ENCODE data around the gene MAGI1.
"Not testable (repeated sequence)": the region's sequence is repeated elsewhere in the genome, so short reads cannot be mapped to it uniquely, and the experiment has no call there.

MAGI1 gene

DNA sequence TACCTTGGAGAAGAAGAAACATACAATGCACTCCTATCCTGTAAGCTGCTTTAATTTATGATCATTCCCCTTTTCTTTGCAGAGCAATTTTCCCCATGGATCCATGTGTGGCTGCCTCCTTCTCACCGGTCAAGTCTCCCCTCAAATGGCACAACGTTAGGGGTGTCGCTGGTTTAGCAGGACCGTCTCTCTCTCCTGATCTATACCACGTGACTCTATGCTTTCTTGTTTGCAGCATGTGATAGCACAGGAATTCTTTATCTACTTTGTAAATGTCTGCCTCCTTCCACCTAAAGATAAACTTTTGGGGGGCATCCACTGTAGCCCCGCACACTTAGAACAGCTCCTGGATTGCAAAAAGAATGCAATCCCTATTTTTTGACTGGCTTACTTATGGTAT is 506.0 kb downstream of the MAGI1 start:
- peaks cover 3% of the 10 kb centered on the region for H3K9me3 Mint-ChIP-seq
- H3K36me3 Mint-ChIP-seq (ENCODE audit: low read depth) = no peaks in the 10 kb centered on the region
- no peak overlapping the region for H3K4me3 Mint-ChIP-seq
- DNase-seq = no peak
- no peak overlapping the region for H3K27ac Mint-ChIP-seq
- no peak for ATAC-seq
- no peaks in the 10 kb centered on the region for H3K4me1 Mint-ChIP-seq
- H3K27me3 Mint-ChIP-seq = no peaks in the 10 kb centered on the region

DNA sequence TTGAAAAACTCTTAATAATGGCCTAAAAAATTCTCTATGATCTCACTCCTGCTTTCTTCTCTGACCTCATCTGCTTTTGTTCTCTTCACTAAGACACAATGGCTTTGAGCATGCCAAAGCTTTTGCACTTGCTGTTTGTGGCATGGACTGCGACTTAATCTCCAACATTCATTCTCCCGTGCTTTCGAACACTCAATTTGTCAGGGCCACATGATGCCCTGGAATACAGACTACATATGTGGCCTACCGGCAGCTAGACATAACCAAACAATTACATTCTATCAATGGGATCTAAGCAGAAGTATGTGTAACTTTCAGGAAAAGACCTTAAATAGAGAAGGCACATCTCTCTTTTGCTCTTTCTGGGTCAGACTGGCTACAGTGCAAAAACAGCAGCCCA is 506.5 kb downstream of the MAGI1 start:
- ATAC-seq (no peak), DNase-seq (no peak)
- Mint-ChIP-seq H3K27me3 (no peaks in the 10 kb centered on the region), H3K9me3 (peaks cover 3% of the 10 kb centered on the region), H3K4me1 (no peaks in the 10 kb centered on the region), H3K27ac (no peak overlapping the region), H3K36me3 (ENCODE audit: low read depth) (no peaks in the 10 kb centered on the region), H3K4me3 (no peak overlapping the region)

DNA sequence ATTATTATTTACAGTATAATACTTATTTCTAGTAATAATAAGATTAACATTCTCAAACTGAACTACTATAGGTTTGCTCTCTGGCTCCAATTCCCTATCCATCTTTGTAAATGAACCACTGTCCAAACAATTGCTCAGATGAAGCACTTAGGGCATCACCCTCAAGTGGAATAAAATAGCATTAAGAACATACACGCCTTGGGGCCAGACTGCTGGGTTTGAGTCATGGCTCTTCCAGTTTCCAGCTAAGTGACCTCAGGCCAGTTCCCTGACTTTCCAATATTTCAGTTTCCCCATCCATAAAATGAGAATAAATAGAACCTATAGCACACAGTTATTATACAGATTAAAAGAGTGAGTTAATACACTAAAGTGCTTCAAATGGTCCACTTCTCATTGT is 507.2 kb downstream of the MAGI1 start:
- DNase-seq (no peak), ATAC-seq (no peak)
- Mint-ChIP-seq H3K4me3 (no peak overlapping the region), H3K27ac (no peak overlapping the region), H3K36me3 (ENCODE audit: low read depth) (no peaks in the 10 kb centered on the region), H3K9me3 (peaks cover 3% of the 10 kb centered on the region), H3K4me1 (no peaks in the 10 kb centered on the region), H3K27me3 (no peaks in the 10 kb centered on the region)

DNA sequence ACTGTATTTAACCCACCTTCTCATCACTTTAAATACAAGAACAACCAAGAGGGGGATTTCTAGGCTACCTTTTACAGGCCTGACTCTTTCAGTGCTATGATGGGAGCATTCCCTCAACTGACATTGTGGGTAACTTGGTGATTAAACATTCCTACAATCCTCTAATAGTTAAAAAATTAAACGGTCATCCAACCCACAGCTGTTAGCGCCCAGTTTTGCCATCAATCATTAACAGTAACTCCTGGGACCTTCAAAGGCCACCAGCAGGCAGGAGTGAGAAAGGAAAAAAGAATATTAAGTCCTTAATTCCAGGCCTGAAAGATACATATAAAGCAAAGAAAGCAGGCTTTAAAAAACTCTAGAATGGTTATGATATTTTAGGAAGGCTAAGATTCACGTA is 512.1 kb downstream of the MAGI1 start:
- DNase-seq = no peak

DNA sequence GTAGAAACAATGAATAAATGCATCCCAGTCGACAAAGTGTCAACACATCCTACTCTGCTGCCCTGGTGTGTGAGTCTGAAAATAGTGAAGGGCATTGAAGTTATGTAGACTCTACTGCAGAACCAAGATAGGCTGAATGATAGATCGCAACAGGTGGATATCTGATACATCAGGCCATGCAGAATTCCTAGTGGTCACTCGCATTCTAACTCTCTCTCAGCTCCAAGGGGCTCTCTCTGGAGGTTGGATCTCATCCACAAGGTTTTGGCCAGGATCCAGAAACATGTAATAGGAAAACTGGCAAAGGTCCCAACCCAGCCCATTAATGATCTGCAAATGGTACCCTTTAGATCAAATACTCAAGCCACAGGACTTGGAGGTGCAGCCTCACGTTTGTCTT is 514.1 kb downstream of the MAGI1 start:
- Mint-ChIP-seq H3K4me1 (no peaks in the 10 kb centered on the region), H3K4me3 (no peak overlapping the region), H3K36me3 (ENCODE audit: low read depth) (no peaks in the 10 kb centered on the region), H3K27ac (no peak overlapping the region), H3K9me3 (peaks cover 3% of the 10 kb centered on the region), H3K27me3 (no peaks in the 10 kb centered on the region)
- no peak for DNase-seq
- ATAC-seq = no peak

More for the DNA sequence above, 512.1 kb downstream of the MAGI1 start:
- Mint-ChIP-seq H3K4me1 (no peaks in the 10 kb centered on the region), H3K27me3 (no peaks in the 10 kb centered on the region), H3K9me3 (peaks cover 3% of the 10 kb centered on the region), H3K4me3 (no peak overlapping the region), H3K36me3 (ENCODE audit: low read depth) (no peaks in the 10 kb centered on the region), H3K27ac (no peak overlapping the region)
- no peak for ATAC-seq

DNA sequence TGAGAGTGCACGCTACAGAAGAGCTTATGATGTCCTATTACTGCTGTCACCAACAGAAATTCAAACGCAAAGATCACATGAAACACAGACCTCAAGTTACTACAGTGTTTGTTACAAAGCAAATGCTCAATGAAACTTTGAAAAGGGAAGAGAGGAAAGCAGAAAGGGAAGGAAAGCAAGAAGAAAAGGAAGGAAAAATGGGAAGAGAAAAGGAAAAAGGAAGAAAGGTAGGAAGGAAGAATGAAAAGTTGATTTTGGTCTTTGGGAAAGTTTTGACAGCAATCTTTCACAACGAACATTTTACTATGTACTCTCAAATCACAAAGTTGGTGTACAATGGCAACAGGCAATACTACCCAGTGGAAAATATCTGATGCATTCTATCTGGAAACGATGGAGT is 514.8 kb downstream of the MAGI1 start:
- Mint-ChIP-seq H3K4me3 (no peak overlapping the region), H3K27ac (no peak overlapping the region), H3K27me3 (no peaks in the 10 kb centered on the region), H3K36me3 (ENCODE audit: low read depth) (no peaks in the 10 kb centered on the region), H3K4me1 (no peaks in the 10 kb centered on the region), H3K9me3 (peaks cover 5% of the 10 kb centered on the region)
- no peak for DNase-seq
- ATAC-seq = no peak

DNA sequence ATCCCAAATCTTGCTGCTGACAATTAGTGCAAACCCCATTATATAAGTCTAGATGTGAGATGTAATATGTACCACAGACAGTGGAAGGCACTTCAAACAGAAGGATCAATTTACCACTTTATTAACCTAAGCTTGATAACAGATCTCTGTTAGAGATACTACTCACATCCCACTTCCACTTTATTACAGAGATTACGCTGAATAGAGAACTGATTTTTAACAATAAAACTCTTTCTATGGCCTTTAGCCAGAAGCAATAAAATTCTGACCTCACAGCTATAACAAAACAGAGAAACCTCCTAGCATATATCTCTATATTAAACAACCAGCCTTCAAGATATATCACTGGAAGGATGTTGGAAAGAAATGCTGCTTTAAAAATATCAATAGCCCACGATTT is 517.7 kb downstream of the MAGI1 start:
- peaks cover 11% of the 10 kb centered on the region for H3K9me3 Mint-ChIP-seq
- DNase-seq = no peak
- H3K27ac Mint-ChIP-seq = no peak overlapping the region
- H3K36me3 Mint-ChIP-seq (ENCODE audit: low read depth) = no peaks in the 10 kb centered on the region
- ATAC-seq = no peak
- H3K4me1 Mint-ChIP-seq = no peaks in the 10 kb centered on the region
- H3K27me3 Mint-ChIP-seq = no peaks in the 10 kb centered on the region
- H3K4me3 Mint-ChIP-seq = no peak overlapping the region

DNA sequence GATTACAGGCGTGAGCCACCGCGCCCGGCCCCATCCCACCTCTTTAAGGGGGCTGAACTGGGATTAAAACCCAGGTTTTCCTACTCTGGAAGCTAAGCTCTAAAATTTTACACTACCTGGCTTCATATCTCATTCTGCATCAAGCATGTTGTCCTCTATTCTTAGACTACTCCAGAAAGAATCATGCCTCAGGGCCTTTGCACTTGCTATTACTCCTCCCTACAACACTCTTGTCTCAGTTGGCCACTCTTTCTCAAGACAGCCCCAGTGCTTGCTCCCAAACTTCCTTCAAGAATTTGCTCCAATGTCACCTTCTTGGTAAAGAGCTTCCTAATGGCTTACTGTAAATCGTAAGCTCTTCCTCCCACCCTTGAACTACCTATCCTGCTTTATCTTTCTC is 521.7 kb downstream of the MAGI1 start:
- Mint-ChIP-seq H3K4me3 (no peak overlapping the region), H3K27me3 (no peaks in the 10 kb centered on the region), H3K4me1 (no peaks in the 10 kb centered on the region), H3K9me3 (peaks cover 11% of the 10 kb centered on the region), H3K27ac (no peak overlapping the region), H3K36me3 (ENCODE audit: low read depth) (no peaks in the 10 kb centered on the region)
- ATAC-seq (no peak), DNase-seq (no peak)

DNA sequence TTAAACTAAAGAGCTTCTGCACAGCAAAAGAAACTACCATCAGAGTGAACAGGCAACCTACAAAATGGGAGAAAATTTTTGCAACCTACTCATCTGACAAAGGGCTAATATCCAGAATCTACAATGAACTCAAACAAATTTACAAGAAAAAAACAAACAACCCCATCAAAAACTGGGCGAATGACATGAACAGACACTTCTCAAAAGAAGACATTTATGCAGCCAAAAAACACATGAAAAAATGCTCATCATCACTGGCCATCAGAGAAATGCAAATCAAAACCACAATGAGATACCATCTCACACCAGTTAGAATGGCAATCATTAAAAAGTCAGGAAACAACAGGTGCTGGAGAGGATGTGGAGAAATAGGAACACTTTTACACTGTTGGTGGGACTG is 524.4 kb downstream of the MAGI1 start:
- not testable (repeated sequence) for H3K27ac Mint-ChIP-seq; H3K4me3 Mint-ChIP-seq; ATAC-seq; H3K27me3 Mint-ChIP-seq; H3K36me3 Mint-ChIP-seq (ENCODE audit: low read depth); DNase-seq; H3K4me1 Mint-ChIP-seq
- peaks cover 11% of the 10 kb centered on the region for H3K9me3 Mint-ChIP-seq

DNA sequence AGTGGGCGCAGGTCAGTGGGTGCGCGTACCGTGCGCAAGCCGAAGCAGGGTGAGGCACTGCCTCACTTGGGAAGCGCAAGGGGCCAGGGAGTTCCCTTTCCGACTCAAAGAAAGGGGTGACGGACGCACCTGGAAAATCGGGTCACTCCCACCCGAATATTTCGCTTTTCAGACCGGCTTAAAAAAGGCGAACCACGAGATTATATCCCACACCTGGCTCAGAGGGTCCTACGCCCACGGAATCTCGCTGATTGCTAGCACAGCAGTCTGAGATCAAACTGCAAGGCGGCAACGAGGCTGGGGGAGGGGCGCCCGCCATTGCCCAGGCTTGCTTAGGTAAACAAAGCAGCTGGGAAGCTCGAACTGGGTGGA is 529.3 kb downstream of the MAGI1 start:
- not testable (repeated sequence) for ATAC-seq; DNase-seq; H3K4me3 Mint-ChIP-seq; H3K4me1 Mint-ChIP-seq; H3K27ac Mint-ChIP-seq; H3K36me3 Mint-ChIP-seq (ENCODE audit: low read depth); H3K27me3 Mint-ChIP-seq
- H3K9me3 Mint-ChIP-seq = peaks cover 15% of the 10 kb centered on the region

DNA sequence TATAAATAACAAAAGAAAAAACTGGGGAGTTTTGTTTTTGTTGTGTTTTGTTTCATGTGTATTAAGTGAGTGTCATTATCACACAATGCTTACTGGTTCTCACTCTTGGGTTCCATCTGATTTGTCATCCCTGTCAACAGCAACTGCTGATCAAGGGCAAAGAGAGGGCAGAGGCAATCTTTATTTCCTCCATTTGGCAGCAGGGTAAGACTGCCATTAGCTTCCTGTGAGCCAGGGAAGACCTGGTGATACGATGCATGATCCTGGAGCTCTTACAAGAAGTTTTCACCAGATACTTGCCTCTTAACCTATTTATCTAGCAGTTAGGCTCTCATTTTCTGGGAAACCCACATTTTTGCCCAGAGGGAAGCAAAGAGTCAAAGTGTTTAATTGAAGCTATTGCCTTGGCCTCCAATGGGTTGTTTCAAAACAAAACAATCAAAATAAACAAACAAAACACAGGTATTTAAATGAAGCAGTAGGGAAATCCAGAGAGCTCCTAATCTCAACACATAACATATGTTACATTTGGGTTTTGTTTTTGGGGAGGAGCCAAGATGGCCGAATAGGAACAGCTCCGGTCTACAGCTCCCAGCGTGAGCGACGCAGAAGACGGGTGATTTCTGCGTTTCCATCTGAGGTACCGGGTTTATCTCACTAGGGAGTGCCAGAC is 529.8 kb downstream of the MAGI1 start:
- ATAC-seq (no peak), DNase-seq (no peak)
- H3K4me1 Mint-ChIP-seq = no peaks in the 10 kb centered on the region
- H3K36me3 Mint-ChIP-seq (ENCODE audit: low read depth) = no peaks in the 10 kb centered on the region
- peaks cover 15% of the 10 kb centered on the region for H3K9me3 Mint-ChIP-seq
- H3K4me3 Mint-ChIP-seq = no peak overlapping the region
- no peaks in the 10 kb centered on the region for H3K27me3 Mint-ChIP-seq
- H3K27ac Mint-ChIP-seq = no peak overlapping the region

DNA sequence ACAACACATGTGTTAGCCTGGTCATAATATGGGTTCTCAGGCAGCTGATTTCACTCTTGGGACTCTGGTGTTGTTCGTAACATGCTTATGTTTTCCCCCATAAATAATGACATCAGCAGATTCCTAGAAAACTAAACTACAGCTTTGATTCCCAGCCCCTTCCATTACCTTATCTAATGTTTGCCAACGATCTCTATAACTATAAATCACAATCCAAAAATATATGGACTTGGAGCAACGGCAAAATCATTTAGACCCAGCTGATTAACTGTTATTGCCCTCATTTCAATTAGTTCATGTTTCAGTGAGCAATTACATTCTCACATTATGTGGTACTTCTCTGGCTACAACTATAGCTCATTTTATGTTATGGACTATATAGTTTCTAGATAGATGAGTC is 531.3 kb downstream of the MAGI1 start:
- no peak overlapping the region for H3K4me3 Mint-ChIP-seq

DNA sequence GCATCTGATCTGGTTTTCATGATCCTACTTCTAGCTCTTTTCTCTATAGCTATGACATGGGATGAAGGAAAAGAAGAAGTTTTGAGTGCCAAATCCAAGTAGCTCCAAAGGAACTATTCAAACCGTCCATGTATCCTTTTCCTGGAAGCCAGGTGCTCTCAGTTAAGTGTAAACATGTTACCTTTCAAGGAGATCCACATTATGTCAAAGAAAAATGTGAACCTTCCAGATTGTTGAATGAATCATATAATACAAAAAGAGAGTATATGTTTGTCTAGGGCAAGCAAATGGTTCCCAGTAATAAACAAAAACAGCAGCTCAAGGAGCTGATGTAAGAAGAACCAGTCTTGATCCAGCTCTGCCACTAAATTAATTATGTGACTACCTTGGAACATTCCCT is 534.9 kb downstream of the MAGI1 start:
- Mint-ChIP-seq H3K4me3 (no peak overlapping the region), H3K36me3 (ENCODE audit: low read depth) (no peaks in the 10 kb centered on the region), H3K27me3 (no peaks in the 10 kb centered on the region), H3K27ac (no peak overlapping the region), H3K4me1 (no peaks in the 10 kb centered on the region), H3K9me3 (peaks cover 13% of the 10 kb centered on the region)
- no peak for ATAC-seq
- DNase-seq = no peak

More for the DNA sequence above, 531.3 kb downstream of the MAGI1 start:
- H3K36me3 Mint-ChIP-seq (ENCODE audit: low read depth) = no peaks in the 10 kb centered on the region
- H3K9me3 Mint-ChIP-seq = peaks cover 15% of the 10 kb centered on the region
- DNase-seq (no peak), ATAC-seq (no peak)
- H3K27ac Mint-ChIP-seq = no peak overlapping the region
- H3K4me1 Mint-ChIP-seq = no peaks in the 10 kb centered on the region
- H3K27me3 Mint-ChIP-seq = no peaks in the 10 kb centered on the region

DNA sequence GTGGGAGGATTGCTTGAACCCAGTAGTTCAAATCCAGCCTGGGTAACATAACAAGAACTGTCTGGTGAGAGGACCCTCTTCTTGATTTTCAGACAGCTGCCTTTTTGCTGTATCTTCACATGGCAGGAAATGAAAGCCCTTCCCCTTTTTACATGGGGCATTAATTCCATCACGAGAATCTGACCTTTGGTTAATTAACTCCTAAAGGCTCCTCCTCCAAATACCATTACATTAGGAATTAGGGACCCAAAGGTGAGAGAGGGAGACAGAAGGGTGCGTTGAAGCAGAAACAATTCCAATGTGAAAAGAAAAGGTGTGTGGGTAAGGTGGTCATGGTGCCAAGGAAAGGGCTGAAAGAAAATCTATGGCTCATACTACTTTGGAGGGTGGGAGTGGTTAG is 536.2 kb downstream of the MAGI1 start:
- Mint-ChIP-seq H3K27me3 (no peaks in the 10 kb centered on the region), H3K9me3 (peaks cover 10% of the 10 kb centered on the region), H3K4me3 (no peak overlapping the region), H3K27ac (no peak overlapping the region), H3K36me3 (ENCODE audit: low read depth) (no peaks in the 10 kb centered on the region), H3K4me1 (no peaks in the 10 kb centered on the region)
- ATAC-seq (no peak), DNase-seq (no peak)

DNA sequence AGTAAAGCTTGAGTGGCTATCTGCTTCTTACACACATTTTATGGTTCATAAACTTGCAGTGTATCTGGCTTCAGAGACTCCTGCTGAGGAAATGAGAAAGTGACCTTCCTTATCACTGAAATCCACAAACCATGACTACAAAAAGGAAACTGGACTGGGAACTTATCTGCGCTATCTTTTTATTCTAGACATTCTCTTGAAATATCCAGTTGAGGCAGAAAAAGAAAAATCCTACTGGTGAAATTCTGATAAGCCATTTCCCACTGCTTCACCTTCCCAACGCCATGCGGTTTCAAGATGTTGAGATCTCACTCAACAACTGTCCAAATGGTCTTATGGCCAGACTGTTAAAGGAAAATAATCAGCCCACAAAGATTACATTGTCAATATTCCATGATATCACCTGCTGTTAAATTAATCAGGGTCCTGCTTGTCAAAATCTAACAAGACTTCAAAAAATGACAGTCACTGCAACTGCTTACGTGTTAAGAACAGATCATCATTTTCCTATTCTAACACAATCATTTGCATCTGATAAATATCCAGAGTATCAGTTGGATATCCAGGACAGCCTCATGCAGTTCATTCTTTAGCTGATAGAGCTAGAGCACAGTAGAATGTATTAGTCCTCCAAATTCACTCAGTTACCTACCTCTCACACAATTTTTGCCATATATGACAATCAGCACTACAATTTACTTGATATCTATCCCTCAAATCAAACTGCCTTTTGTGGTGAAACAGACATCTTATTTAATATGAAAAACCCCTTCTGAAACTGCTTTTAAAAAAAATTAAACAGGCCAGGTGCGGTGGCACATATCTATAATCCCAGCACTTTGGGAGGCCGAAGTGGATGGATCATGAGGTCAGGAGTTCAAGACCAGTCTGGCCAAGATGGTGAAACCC is 538.1 kb downstream of the MAGI1 start:
- ATAC-seq (no peak), DNase-seq (no peak)
- H3K27me3 Mint-ChIP-seq = no peaks in the 10 kb centered on the region
- no peak overlapping the region for H3K27ac Mint-ChIP-seq
- no peak overlapping the region for H3K4me3 Mint-ChIP-seq
- H3K9me3 Mint-ChIP-seq = no peaks in the 10 kb centered on the region
- no peaks in the 10 kb centered on the region for H3K36me3 Mint-ChIP-seq (ENCODE audit: low read depth)
- H3K4me1 Mint-ChIP-seq = no peaks in the 10 kb centered on the region

Data from activated naive CD8-positive, alpha-beta T cell treated with anti-CD3 and anti-CD28 coated beads, Interleukin-2, amount 50 U/mL, for 24 hours (primary cell).